BLaER1 treated with 17β-estradiol and CSF1 and Interleukin-3, amounts not matched to agents 10 nM and 100 nM (cell line): ENCODE measurements around the gene RNF125.
"Not testable (repeated sequence)": the region's sequence is repeated elsewhere in the genome, so short reads cannot be mapped to it uniquely, and the experiment has no call there.

Experiments used
- H3K27ac ChIP-seq, 11 experiments: shearing (Covaris generic); formaldehyde crosslinking; 2 replicates each; pipeline ENCODE4 v1.8.1; 2022
- H3K27me3 ChIP-seq, 11 experiments: shearing (Covaris generic); formaldehyde crosslinking; 2 replicates each; pipeline ENCODE4 v1.8.1; 2022
- H3K36me3 ChIP-seq, 11 experiments: shearing (Covaris generic); formaldehyde crosslinking; 2 replicates each; pipeline ENCODE4 v1.8.1; 2022
- H3K4me1 ChIP-seq, 10 experiments: shearing (Covaris generic); formaldehyde crosslinking; 2 replicates each; pipeline ENCODE4 v1.8.1; 2022
- H3K4me2 ChIP-seq, 11 experiments: shearing (Covaris generic); formaldehyde crosslinking; 2 replicates each; pipeline ENCODE4 v1.8.1; 2022
- H3K4me3 ChIP-seq, 10 experiments: shearing (Covaris generic); formaldehyde crosslinking; 2 replicates each; pipeline ENCODE4 v1.8.1; 2022
- H3K9ac ChIP-seq, 11 experiments: shearing (Covaris generic); formaldehyde crosslinking; 2 replicates each; pipeline ENCODE4 v1.8.1; 2022
- H3K9me3 ChIP-seq, 11 experiments: shearing (Covaris generic); formaldehyde crosslinking; replicated peaks in 1 of 11; 2 replicates each; pipeline ENCODE4 v1.8.1; 2022
- H4K20me1 ChIP-seq, 11 experiments: shearing (Covaris generic); formaldehyde crosslinking; 2 replicates each; pipeline ENCODE4 v1.8.1; 2022
- Cebpa-rat ChIP-seq, 11 experiments: shearing (Covaris generic); IDR thresholded peaks; 2 replicates each; pipeline ENCODE4 v1.8.1; 2022

The RNF125 gene

DNA sequence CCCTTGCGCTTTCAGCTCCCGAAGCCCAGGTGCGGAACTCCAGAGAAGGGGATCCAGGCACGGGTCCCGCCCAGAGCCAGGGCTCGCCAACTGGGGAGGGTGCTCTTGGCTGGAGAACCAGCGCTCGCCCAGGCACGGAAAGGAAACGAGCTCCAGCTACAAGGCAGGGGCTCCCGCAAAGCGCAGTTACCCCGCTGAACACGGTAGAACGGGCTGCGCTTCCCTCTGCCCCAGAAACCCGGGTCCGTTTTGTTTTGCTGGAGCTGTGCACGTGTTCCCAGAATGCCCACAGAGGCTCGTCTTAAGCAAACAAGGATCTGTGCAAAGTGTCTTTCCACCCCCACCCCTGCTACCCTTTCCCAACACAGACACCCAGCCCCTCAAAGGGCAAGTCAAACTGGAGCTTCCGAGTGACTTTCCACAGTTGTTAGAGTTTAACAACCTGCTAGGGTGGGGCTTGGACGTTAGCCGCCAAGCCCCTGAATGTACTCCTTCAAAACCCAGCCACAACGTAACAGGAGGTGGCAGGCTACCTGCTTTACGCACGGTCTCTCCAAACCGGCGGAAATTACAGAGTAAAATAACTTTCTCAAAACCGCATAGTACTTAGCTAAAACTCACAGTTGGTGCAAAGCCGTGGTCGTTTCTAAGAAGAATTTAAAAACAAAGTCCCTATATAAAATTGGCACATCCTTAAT is 775 bp downstream of the RNF125 start:
- Histone ChIP-seq H3K4me1 (peaks cover 43 to 57% (median 53%) of the 10 kb centered on the region in 10 experiments), H3K4me3 (peak overlapping the region; percentile 69 to 91 (median 85)), H3K36me3 (peaks cover 0 to 22% (median 16%) of the 10 kb centered on the region in 11 experiments; a peak in 18 of 22 replicates), H3K27ac (peak overlapping the region; percentile 75 to 94 (median 88)), H3K27me3 (no peaks in the 10 kb centered on the region), H4K20me1 (peaks cover 4 to 42% (median 14%) of the 10 kb centered on the region in 11 experiments; a peak in 12 of 22 replicates), H3K4me2 (peak overlapping the region; percentile 79 to 92 (median 88)), H3K9me3 (no peaks in the 10 kb centered on the region), H3K9ac (peak overlapping the region; percentile 83 to 94 (median 88))
- no peak for TF ChIP-seq Cebpa-rat (IDR thresholded peaks at IDR 0.05)

DNA sequence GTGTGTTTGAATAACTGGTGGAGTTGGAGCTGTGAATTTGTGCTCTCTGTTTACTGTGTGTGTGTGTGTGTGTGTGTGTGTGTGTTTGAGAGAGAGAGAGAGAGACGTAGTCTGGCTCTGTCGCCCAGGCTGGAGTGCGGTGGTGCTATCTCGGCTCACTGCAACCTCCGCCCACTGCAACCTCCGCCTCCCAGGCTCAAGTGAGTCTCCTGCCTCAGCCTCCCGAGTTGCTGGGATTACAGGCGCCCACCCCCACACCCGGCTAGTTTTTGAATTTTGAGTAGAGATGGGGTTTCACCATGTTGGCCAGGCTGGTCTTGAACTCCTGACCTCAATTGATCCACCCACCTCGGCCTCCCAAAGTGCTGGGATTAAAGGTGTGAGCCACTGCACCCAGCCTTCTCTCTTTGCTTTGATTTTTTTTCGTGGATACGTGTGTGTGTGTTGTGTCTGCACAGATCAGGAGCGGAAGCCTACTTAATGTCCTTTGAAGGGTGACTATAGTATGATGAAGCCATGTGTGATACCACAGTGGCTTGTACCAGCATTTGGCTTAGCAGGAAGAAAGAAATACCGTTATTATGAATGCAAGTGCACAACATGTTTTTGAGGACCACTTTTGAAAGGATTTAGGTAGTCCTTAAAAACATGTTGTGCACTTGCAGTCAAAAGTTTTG is 1.5 kb downstream of the RNF125 start:
- peak overlapping the region; percentile 75 to 94 (median 88); a peak in 20 of 22 replicates for H3K27ac ChIP-seq
- H3K36me3 ChIP-seq, result peaks cover 0 to 28% (median 21%) of the 10 kb centered on the region in 11 experiments; a peak in 18 of 22 replicates
- peaks cover 49 to 64% (median 60%) of the 10 kb centered on the region in 10 experiments for H3K4me1 ChIP-seq
- H4K20me1 ChIP-seq, result peaks cover 4 to 42% (median 14%) of the 10 kb centered on the region in 11 experiments; a peak in 12 of 22 replicates
- peak overlapping the region; percentile 83 to 94 (median 88) for H3K9ac ChIP-seq
- H3K27me3 ChIP-seq, H3K9me3 ChIP-seq: not testable (repeated sequence)
- peak overlapping the region; percentile 79 to 92 (median 88) for H3K4me2 ChIP-seq
- peak overlapping the region; percentile 69 to 91 (median 85) for H3K4me3 ChIP-seq

DNA sequence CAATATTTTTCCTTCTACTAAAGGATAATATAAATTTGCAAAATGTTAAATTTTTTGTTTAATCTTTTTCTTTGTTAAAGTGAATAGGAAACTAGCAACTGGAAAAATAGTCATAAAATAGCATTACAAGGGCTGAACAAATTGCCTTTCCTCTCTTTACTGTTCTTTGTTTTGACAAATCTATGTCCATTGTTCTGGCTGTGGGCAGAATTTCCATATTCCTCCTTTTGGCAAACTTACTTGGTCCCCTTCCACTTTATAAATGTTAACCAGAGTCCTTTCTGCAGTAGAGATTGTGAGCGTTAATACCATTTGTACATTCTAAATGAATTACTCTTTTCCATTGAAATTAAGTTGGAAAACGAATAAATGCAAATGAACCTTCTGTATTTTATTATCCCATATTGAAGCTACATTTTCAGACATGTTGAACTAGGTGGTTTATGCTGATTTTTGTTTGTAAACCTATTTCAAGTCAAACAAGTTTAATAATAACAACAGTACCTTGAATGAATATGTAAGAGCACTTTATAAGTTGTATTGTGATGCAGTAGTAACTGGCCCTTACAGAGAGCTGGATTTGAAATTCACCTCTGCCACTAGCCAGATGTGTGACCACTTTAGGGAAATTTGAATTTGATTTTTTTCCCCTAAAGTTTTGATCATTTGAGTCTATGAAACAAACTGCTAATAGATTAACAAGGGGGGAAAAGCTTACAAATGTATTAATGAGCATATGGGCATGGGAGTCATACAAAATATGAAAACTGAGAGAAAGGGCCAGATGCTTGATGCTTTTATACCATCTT is 3.3 kb downstream of the RNF125 start:
- TF ChIP-seq Cebpa-rat (IDR thresholded peaks at IDR 0.05), result no peak
- Histone ChIP-seq H3K4me1 (peaks cover 68 to 81% (median 76%) of the 10 kb centered on the region in 10 experiments), H3K36me3 (peaks cover 0 to 28% (median 21%) of the 10 kb centered on the region in 11 experiments; a peak in 18 of 22 replicates), H3K27me3 (no peaks in the 10 kb centered on the region), H3K27ac (peak overlapping the region in 2 of 11 experiments; percentile 19 to 41; a peak in 4 of 22 replicates), H3K4me3 (peak overlapping the region in 5 of 10 experiments; percentile 12 to 91 (median 81); a peak in 6 of 20 replicates), H3K4me2 (peak overlapping the region; percentile 79 to 92 (median 88)), H3K9ac (peak overlapping the region in 8 of 11 experiments; percentile 10 to 60 (median 24); a peak in 11 of 22 replicates), H3K9me3 (no peaks in the 10 kb centered on the region), H4K20me1 (peaks cover 4 to 42% (median 14%) of the 10 kb centered on the region in 11 experiments; a peak in 12 of 22 replicates)

DNA sequence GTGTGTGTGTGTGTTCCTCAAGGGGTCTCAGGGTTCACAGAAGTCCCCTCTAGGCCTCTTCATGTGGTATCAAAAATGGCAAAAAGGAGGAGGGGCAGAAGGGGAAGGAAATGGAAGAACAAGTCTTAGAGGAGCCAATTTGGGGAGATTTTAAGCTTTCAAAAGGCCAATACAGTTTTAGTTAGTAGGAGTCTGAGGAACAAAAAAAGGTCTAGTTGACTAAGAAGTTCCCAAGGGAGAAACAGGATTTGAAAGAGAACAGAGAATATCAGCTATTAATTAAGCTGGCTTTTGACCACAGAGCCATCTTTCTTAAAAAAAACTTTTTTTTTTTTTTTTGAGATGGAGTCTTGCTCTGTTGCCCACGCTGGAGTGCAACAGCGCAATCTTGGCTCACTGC is 7.1 kb downstream of the RNF125 start:
- H3K36me3 ChIP-seq, result peaks cover under 1 to 40% (median 24%) of the 10 kb centered on the region in 11 experiments; a peak in 19 of 22 replicates
- peaks cover 0 to 26% (median 11%) of the 10 kb centered on the region in 11 experiments; a peak in 10 of 22 replicates for H4K20me1 ChIP-seq
- peak overlapping the region; percentile 26 to 66 (median 50); a peak in 19 of 20 replicates for H3K4me3 ChIP-seq
- TF ChIP-seq Cebpa-rat (IDR thresholded peaks at IDR 0.05), result peak in 1 of 11 experiments; percentile 27; a peak in 1 of 22 replicates
- no peaks in the 10 kb centered on the region for H3K9me3 ChIP-seq
- H3K4me1 ChIP-seq, result peaks cover 88 to 98% (median 96%) of the 10 kb centered on the region in 10 experiments
- no peaks in the 10 kb centered on the region for H3K27me3 ChIP-seq
- H3K9ac ChIP-seq, result peak overlapping the region; percentile 45 to 80 (median 69); a peak in 21 of 22 replicates
- peak overlapping the region; percentile 35 to 85 (median 76); a peak in 21 of 22 replicates for H3K27ac ChIP-seq
- H3K4me2 ChIP-seq, result peak overlapping the region; percentile 92 to 99 (median 96)

DNA sequence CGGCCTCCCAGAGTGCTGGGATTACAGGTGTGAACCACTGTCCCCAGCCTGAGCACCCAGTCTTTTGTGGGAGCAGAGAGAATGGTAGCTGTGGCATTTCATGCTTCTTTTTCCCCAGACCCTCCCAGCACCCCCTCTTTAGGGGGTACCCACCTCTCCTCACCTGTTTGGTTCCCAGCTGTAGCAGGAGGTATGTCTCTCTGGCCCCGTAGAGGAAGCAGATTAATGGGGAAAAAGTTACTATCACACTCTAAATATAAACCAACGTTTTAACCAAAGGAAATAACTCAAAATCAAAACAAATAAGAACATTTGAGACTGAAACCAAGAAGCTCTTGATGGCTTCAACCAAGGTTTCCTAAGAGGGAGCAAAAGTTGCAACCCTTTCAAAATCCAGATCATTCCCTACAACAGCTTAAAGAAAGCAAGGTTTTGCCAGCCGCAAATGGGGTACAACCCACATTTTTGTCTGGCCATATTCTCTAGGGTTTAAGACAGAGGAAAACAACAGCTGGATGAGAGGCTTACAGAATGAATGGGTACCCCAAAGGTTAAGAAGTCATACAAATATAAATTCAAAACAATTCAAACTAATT is 8.0 kb downstream of the RNF125 start:
- H3K9me3 ChIP-seq, result no peaks in the 10 kb centered on the region
- H3K9ac ChIP-seq, result peak overlapping the region; percentile 45 to 80 (median 69)
- peaks cover 5 to 47% (median 32%) of the 10 kb centered on the region in 11 experiments; a peak in 19 of 22 replicates for H3K36me3 ChIP-seq
- peak in 4 of 11 experiments; percentile 25 to 75 (median 52); a peak in 7 of 22 replicates for TF ChIP-seq Cebpa-rat (IDR thresholded peaks at IDR 0.05)
- peaks cover 87 to 97% (median 93%) of the 10 kb centered on the region in 10 experiments for H3K4me1 ChIP-seq
- H3K27me3 ChIP-seq, result no peaks in the 10 kb centered on the region
- H3K27ac ChIP-seq, result peak overlapping the region; percentile 46 to 85 (median 76); a peak in 21 of 22 replicates
- peaks cover 0 to 19% (median 11%) of the 10 kb centered on the region in 11 experiments; a peak in 9 of 22 replicates for H4K20me1 ChIP-seq
- peak overlapping the region; percentile 92 to 99 (median 96) for H3K4me2 ChIP-seq
- H3K4me3 ChIP-seq, result peak overlapping the region; percentile 26 to 66 (median 50)

DNA sequence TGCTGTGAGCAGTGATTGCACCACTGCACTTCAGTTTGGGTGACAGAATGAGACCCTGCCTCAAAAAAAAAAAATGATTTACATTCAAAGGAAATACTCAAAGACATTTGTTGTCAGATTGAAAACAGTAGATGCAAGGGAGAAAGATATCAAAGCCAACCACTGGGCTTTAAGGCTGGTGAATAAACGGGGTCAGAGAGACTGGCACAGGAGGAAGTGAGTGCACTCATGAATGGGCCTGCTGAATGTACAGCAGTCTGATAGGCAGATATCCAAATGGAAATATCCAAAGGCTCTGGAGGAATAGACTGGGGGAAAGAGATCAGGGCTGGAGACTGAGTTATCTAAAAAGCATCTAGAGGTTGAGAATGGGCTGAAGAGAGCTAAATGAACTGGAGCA is 10.9 kb downstream of the RNF125 start:
- peak overlapping the region in 9 of 11 experiments; percentile 10 to 85 (median 57); a peak in 16 of 22 replicates for H3K27ac ChIP-seq
- no peak overlapping the region for H3K4me3 ChIP-seq
- no peaks in the 10 kb centered on the region for H3K27me3 ChIP-seq
- TF ChIP-seq Cebpa-rat (IDR thresholded peaks at IDR 0.05), result no peak
- H3K9ac ChIP-seq, result peak overlapping the region in 1 of 11 experiments; percentile 2; a peak in 2 of 22 replicates
- H3K4me2 ChIP-seq, result peak overlapping the region; percentile 81 to 99 (median 96)
- peaks cover 78 to 95% (median 87%) of the 10 kb centered on the region in 10 experiments for H3K4me1 ChIP-seq
- peaks cover 0 to 18% (median under 1%) of the 10 kb centered on the region in 11 experiments; a peak in 5 of 22 replicates for H3K9me3 ChIP-seq
- H3K36me3 ChIP-seq, result peaks cover 7 to 58% (median 39%) of the 10 kb centered on the region in 11 experiments; a peak in 19 of 22 replicates
- H4K20me1 ChIP-seq, result no peaks in the 10 kb centered on the region; a peak in 1 of 22 replicates

DNA sequence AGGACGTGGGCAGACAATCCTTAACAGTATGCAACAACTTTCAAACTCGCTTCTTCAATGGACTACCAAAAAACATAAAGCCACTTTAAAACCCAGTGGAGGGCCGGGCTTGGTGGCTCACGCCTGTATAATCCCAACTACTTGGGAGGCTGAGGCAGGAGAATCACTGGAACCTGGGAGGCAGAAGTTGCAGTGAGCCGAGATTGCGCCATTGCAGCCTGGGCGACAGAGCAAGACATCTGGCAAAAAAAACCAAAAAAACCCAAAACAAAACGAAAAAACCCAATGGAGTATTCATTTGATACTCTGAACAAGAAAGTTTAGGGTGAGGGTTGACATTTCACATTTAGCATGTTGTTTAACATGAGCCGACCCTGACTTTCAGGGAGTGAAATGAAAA is 14.0 kb downstream of the RNF125 start:
- Histone ChIP-seq H3K4me3 (no peak overlapping the region), H3K36me3 (peaks cover 14 to 82% (median 48%) of the 10 kb centered on the region in 11 experiments), H3K4me1 (peaks cover 53 to 75% (median 67%) of the 10 kb centered on the region in 10 experiments), H3K27ac (peak overlapping the region in 7 of 11 experiments; percentile 5 to 52 (median 30); a peak in 10 of 22 replicates), H3K9me3 (peaks cover 8 to 42% (median 16%) of the 10 kb centered on the region in 11 experiments), H3K27me3 (no peaks in the 10 kb centered on the region), H4K20me1 (no peaks in the 10 kb centered on the region; a peak in 1 of 22 replicates), H3K4me2 (peak overlapping the region in 10 of 11 experiments; percentile 16 to 98 (median 53); a peak in 18 of 22 replicates), H3K9ac (no peak overlapping the region)
- TF ChIP-seq Cebpa-rat (IDR thresholded peaks at IDR 0.05), result peak in 5 of 11 experiments; percentile 42 to 66 (median 57); a peak in 6 of 22 replicates
